ENCODE results near the gene CCL20.

CCL20 gene

DNA sequence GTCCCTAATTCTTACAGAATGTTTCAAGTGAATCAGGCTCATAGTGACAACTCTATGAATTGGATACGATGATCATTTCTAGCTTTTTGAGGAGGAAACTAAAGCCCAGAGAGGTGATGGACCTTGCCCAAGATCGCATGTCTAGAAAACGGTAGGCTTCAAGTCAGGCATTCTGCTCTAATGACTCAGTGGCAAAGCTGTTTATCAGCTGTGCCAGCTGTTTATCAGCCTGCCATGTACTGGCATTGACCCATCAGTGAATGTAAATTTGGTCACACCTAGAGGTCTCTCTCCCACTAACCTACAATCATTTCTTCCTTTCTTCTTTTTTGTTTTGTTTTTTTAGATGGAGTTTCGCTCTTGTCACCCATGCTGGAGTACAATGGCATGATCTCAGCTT lies 51.6 kb downstream of the CCL20 start:
- Histone ChIP-seq H3K36me3 (ENCODE audit: control insufficient read depth in 2 of 2, insufficient read depth in 1 of 2, low read length in 2 of 2) (no peaks in the 10 kb centered on the region), H3K4me1 (ENCODE audit: control insufficient read depth, insufficient read depth, low read length) (no peaks in the 10 kb centered on the region), H3K27ac (ENCODE audit: extremely low read depth, low read depth, low read length) (no peak overlapping the region), H3K9me3 (ENCODE audit: control insufficient read depth, insufficient read depth, low read depth, low read length) (no peaks in the 10 kb centered on the region), H3K4me3 (ENCODE audit: low read depth, low read length) (no peak overlapping the region)
- CTCF ChIA-PET = interaction anchor here (0.7 kb wide), 2 partner anchors 1479 to 1868 kb away, joined by 3 to 4 read pairs; no protein-coding TSS in a partner anchor
- TF ChIP-seq ZSCAN4 (tag by site-specific recombination; IDR thresholded peaks at IDR 0.05) (no peak), ZEB2 (tag by site-specific recombination; IDR thresholded peaks at IDR 0.05) (no peak), KLF7 (tag by site-specific recombination; IDR thresholded peaks at IDR 0.05; ENCODE audit: borderline replicate concordance) (no peak), ZNF571 (tag by site-specific recombination; IDR thresholded peaks at IDR 0.05) (no peak), ZNF174 (tag by site-specific recombination; IDR thresholded peaks at IDR 0.05) (no peak), ZNF473 (tag by site-specific recombination; IDR thresholded peaks at IDR 0.05) (no peak)
- TF ChIP-seq, protein P1, sequence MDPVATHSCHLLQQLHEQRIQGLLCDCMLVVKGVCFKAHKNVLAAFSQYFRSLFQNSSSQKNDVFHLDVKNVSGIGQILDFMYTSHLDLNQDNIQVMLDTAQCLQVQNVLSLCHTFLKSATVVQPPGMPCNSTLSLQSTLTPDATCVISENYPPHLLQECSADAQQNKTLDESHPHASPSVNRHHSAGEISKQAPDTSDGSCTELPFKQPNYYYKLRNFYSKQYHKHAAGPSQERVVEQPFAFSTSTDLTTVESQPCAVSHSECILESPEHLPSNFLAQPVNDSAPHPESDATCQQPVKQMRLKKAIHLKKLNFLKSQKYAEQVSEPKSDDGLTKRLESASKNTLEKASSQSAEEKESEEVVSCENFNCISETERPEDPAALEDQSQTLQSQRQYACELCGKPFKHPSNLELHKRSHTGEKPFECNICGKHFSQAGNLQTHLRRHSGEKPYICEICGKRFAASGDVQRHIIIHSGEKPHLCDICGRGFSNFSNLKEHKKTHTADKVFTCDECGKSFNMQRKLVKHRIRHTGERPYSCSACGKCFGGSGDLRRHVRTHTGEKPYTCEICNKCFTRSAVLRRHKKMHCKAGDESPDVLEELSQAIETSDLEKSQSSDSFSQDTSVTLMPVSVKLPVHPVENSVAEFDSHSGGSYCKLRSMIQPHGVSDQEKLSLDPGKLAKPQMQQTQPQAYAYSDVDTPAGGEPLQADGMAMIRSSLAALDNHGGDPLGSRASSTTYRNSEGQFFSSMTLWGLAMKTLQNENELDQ (tag by site-specific recombination; IDR thresholded peaks at IDR 0.05; ENCODE audit: low read depth) = no peak
- POLR2A ChIA-PET = no interaction called here
